Hippocampal formation (tissue), 2 donors: Measurements from ENCODE around the gene VSTM2B.

ENCODE experiments used
- DNase-seq, 2 donors: peaks; one replicate each; lab custom pipeline; 2025; lab: John Stamatoyannopoulos, UW

The VSTM2B gene

GRCh38 chr19:29593869-29594268, 68.1 kb downstream of the VSTM2B start:
- DNase-seq: no peak

- no peak for DNase-seq
Measured at GRCh38 chr19:29596080-29596727, 70.4 kb downstream of the VSTM2B start.

GRCh38 chr19:29596885-29597525, 71.2 kb downstream of the VSTM2B start:
- DNase-seq: peak in 1 of 2 donors; percentile 13

- no peak for DNase-seq
Measured at GRCh38 chr19:29598036-29598435, 72.2 kb downstream of the VSTM2B start.

- DNase-seq: no peak
Measured at GRCh38 chr19:29598496-29598895, 72.7 kb downstream of the VSTM2B start.

GRCh38 chr19:29603308-29603707, 77.5 kb downstream of the VSTM2B start:
- DNase-seq: no peak

- peak; percentile 90 to 94 for DNase-seq
Measured at GRCh38 chr19:29605653-29606419, 80.0 kb downstream of the VSTM2B start, which contains the start of gene POP4. Gene POP4, plus strand, starts transcription at chr19:29606283. Its CDS starts 36 bp downstream, at chr19:29606319.

GRCh38 chr19:29606420-29606747, 80.6 kb downstream of the VSTM2B start:
- no peak for DNase-seq

- no peak for DNase-seq
Measured at GRCh38 chr19:29609636-29610035, 83.8 kb downstream of the VSTM2B start.

GRCh38 chr19:29610213-29610573, 84.4 kb downstream of the VSTM2B start:
- DNase-seq: no peak

GRCh38 chr19:29610574-29611271, 84.9 kb downstream of the VSTM2B start:
- DNase-seq: peak; percentile 74 to 77

- DNase-seq: no peak
Measured at GRCh38 chr19:29612121-29612520, 86.3 kb downstream of the VSTM2B start.

- no peak for DNase-seq
Measured at GRCh38 chr19:29612801-29613595, 87.2 kb downstream of the VSTM2B start.

- no peak for DNase-seq
Measured at GRCh38 chr19:29614046-29614445, 88.3 kb downstream of the VSTM2B start.
